Pulmonary artery endothelial cell (primary cell): Measurements from ENCODE around the gene PRR29. TPM values are rescaled to one million over a fixed set of nuclear protein-coding genes. Genes with fewer than 3 reads are reported as not detected.
"Not testable (repeated sequence)": the region's sequence is repeated elsewhere in the genome, so short reads cannot be mapped to it uniquely, and the experiment has no call there.

Experiments
- DNase-seq: peaks from one replicate; pipeline ENCODE4 v3.0.0-alpha.2; 2011; ENCODE audit warnings: low read depth, low spot score
- total RNA-seq: library from RNA; depleted of rRNA; stranded (reverse); fragments of >200 nt; gene quantifications from 2 replicates; pipeline ENCODE4 v1.2.3, GENCODE V29; 2014

PRR29 gene
- total RNA-seq, 1 donor from 2014 or later, result 0.20 TPM

GRCh38 chr17:63974594-63975192 lies 23.5 kb upstream of the PRR29 start:
- DNase-seq, result no peak

GRCh38 chr17:63975541-63976092 lies 22.5 kb upstream of the PRR29 start:
- no peak for DNase-seq

- DNase-seq, result no peak
Observed at GRCh38 chr17:63976702-63977101, 21.4 kb upstream of the PRR29 start.

GRCh38 chr17:63978272-63979200 lies 19.6 kb upstream of the PRR29 start:
- no peak for DNase-seq

GRCh38 chr17:63982641-63983040 lies 15.5 kb upstream of the PRR29 start:
- DNase-seq, result not testable (repeated sequence)

- no peak for DNase-seq
Observed at GRCh38 chr17:63983320-63983719, 14.8 kb upstream of the PRR29 start.

GRCh38 chr17:63984236-63984635 lies 13.9 kb upstream of the PRR29 start:
- no peak for DNase-seq

- DNase-seq, result peak; percentile 82
Observed at GRCh38 chr17:63984651-63985386, 13.3 kb upstream of the PRR29 start.

- DNase-seq, result no peak
Observed at GRCh38 chr17:63985387-63986140, 12.6 kb upstream of the PRR29 start.

- no peak for DNase-seq
Observed at GRCh38 chr17:63986821-63987220, 11.3 kb upstream of the PRR29 start.

GRCh38 chr17:63987221-63988126 lies 10.7 kb upstream of the PRR29 start:
- no peak for DNase-seq

- DNase-seq, result no peak
Observed at GRCh38 chr17:63988127-63988478, 10.0 kb upstream of the PRR29 start.

- DNase-seq, result no peak
Observed at GRCh38 chr17:63988741-63989621, 9.2 kb upstream of the PRR29 start.

GRCh38 chr17:63989622-63990345 lies 8.4 kb upstream of the PRR29 start:
- no peak for DNase-seq

GRCh38 chr17:63991611-63992010 lies 6.5 kb upstream of the PRR29 start:
- no peak for DNase-seq

GRCh38 chr17:63993368-63993985 lies 4.7 kb upstream of the PRR29 start:
- DNase-seq, result no peak

GRCh38 chr17:63995626-63996025 lies 2.5 kb upstream of the PRR29 start:
- no peak for DNase-seq
